Bronchial epithelial cell (primary cell): ENCODE data around the gene ZDHHC23. TPM values are rescaled to one million over a fixed set of nuclear protein-coding genes. Genes with fewer than 3 reads are reported as not detected.

Experiments
- DNase-seq: peaks from one replicate; pipeline ENCODE4 v3.0.0-alpha.2; 2010; ENCODE audit warnings: low read depth
- FAIRE-seq: peaks from 2 replicates; lab custom pipeline; 2011; peaks lifted over from hg19 to GRCh38; lab: Jason Lieb, UNC
- H3K27me3 ChIP-seq: 2 replicates; pipeline ENCODE4 v1.5.1; 2011; ENCODE audit warnings: low read length; ENCODE audit not compliant: control insufficient read depth, insufficient read depth
- H3K36me3 ChIP-seq: 2 replicates; pipeline ENCODE4 v1.5.1; 2011; ENCODE audit warnings: low read length; ENCODE audit not compliant: control insufficient read depth, insufficient read depth
- H3K4me3 ChIP-seq: 2 replicates; pipeline ENCODE4 v1.5.1; 2011; ENCODE audit warnings: mild to moderate bottlenecking, low read depth, low read length, control low read depth
- total RNA-seq: library from RNA; depleted of rRNA; stranded (reverse); fragments of >200 nt; gene quantifications from 2 replicates; pipeline ENCODE4 v1.2.1, GENCODE V29; 2014
- TF ChIP-seq, protein P1 (sequence below): IDR thresholded peaks from 2 replicates; pipeline ENCODE4 v1.5.1; 2011; ENCODE audit warnings: mild to moderate bottlenecking, moderate library complexity, low read length, control low read depth, inconsistent platforms; ENCODE audit not compliant: insufficient read depth, severe bottlenecking

ZDHHC23 gene
- total RNA-seq, 1 donor from 2014 or later, result 1.3 TPM

DNA sequence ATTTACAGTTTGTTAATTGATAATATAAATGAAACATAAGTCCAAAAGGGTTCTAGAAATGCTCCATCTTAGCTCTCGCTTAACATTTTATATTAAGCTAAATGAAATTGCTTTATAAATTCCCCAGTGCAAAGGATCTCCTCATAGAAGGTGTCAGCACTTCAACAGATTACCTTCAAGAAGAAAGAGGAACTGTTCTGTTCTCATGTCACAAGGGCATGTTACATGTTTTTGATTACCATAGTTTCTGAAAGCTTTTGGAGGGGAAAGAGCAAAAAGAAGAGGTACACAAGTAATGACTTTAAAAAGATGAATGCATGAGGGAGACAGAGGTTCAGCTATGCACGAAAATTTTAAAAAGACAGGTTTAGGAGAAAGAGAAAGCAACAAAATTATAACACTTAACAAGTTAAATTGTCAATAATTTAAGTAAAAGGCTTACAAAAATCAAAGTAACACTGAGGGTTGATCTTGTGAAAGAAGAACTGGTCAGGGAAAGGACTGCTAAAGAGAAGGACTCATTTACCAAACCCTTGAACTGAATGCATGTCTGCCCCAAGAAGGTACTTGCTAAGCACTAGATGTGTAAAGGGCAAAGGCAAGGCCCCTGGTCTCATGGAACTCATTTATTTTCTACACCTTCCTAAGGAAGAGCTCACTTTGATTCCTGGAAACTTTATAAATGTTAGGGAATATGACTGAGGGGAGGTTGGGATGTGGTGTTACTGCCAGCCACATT is 63.4 kb downstream of the ZDHHC23 start:
- Histone ChIP-seq H3K27me3 (no peaks in the 10 kb centered on the region), H3K36me3 (no peaks in the 10 kb centered on the region), H3K4me3 (no peak overlapping the region)
- FAIRE-seq (no peak), DNase-seq (no peak)
- TF ChIP-seq, protein P1, sequence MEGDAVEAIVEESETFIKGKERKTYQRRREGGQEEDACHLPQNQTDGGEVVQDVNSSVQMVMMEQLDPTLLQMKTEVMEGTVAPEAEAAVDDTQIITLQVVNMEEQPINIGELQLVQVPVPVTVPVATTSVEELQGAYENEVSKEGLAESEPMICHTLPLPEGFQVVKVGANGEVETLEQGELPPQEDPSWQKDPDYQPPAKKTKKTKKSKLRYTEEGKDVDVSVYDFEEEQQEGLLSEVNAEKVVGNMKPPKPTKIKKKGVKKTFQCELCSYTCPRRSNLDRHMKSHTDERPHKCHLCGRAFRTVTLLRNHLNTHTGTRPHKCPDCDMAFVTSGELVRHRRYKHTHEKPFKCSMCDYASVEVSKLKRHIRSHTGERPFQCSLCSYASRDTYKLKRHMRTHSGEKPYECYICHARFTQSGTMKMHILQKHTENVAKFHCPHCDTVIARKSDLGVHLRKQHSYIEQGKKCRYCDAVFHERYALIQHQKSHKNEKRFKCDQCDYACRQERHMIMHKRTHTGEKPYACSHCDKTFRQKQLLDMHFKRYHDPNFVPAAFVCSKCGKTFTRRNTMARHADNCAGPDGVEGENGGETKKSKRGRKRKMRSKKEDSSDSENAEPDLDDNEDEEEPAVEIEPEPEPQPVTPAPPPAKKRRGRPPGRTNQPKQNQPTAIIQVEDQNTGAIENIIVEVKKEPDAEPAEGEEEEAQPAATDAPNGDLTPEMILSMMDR, result no peak

Other genes with a start within 250 kb of the ZDHHC23 start
- 133 and 292 TPM in 2 replicates for gene NAA50, start 201.8 kb upstream of the ZDHHC23 start, total RNA-seq
- gene ATP6V1A, start 201.0 kb upstream of the ZDHHC23 start, total RNA-seq, result 55.5 and 69.1 TPM in 2 replicates
- gene GRAMD1C, start 109.2 kb upstream of the ZDHHC23 start, total RNA-seq, result 1.1 and 1.3 TPM in 2 replicates
- gene CCDC191, start 108.5 kb downstream of the ZDHHC23 start, total RNA-seq, result 1.6 and 1.9 TPM in 2 replicates
- gene QTRT2, start 108.7 kb downstream of the ZDHHC23 start, total RNA-seq, result 18.9 and 20.5 TPM in 2 replicates
- gene DRD3, start 231.0 kb downstream of the ZDHHC23 start, total RNA-seq, result not detected in 2 replicates